HG03066 (cell line): ENCODE results near the gene DAPK1.
A peak's percentile ranks its signal among the peaks of the same experiment; 100 is the strongest.
"Not testable (repeated sequence)": the region's sequence is repeated elsewhere in the genome, so short reads cannot be mapped to it uniquely, and the experiment has no call there.

Source experiments
- ATAC-seq: cut with Tn5 transposase; IDR thresholded peaks from one replicate; pipeline ENCODE4 v1.9.1; 2021; ENCODE audit warnings: low read depth; ENCODE audit not compliant: unreplicated experiment

DAPK1 gene

DNA sequence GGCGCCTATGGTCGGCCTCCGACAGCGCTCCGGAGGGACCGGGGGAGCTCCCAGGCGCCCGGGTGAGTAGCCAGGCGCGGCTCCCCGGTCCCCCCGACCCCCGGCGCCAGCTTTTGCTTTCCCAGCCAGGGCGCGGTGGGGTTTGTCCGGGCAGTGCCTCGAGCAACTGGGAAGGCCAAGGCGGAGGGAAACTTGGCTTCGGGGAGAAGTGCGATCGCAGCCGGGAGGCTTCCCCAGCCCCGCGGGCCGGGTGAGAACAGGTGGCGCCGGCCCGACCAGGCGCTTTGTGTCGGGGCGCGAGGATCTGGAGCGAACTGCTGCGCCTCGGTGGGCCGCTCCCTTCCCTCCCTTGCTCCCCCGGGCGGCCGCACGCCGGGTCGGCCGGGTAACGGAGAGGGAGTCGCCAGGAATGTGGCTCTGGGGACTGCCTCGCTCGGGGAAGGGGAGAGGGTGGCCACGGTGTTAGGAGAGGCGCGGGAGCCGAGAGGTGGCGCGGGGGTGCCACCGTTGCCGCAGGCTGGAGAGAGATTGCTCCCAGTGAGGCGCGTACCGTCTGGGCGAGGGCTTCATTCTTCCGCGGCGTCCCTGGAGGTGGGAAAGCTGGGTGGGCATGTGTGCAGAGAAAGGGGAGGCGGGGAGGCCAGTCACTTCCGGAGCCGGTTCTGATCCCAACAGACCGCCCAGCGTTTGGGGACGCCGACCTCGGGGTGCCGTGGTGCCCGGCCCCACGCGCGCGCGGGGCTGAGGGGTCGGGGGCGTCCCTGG, 561 bp downstream of the DAPK1 start:
- ATAC-seq, result peak; percentile 25

DNA sequence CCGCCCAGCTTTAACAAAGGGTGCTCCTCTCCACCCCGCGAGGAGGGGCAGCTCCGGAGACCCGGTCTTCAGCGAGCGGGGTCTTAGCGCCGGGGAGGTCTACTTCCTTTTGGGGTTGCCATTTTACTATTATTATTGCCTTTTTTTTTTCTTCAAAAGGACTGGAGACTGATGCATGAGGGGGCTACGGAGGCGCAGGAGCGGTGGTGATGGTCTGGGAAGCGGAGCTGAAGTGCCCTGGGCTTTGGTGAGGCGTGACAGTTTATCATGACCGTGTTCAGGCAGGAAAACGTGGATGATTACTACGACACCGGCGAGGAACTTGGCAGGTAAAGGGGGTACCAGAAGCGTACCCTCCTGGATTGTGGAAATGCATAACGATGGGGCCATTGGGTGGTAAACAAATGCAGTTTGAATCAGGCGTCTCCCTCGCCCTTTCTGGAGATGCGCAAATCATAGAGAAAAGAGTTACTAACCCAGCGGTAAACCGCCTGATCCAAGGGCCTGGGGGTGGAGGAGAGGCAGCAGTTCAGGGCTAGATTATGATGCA, 1.2 kb downstream of the DAPK1 start:
- no peak for ATAC-seq

- no peak for ATAC-seq
These were observed 1.9 kb downstream of the DAPK1 start for GRCh38 chr9:87499424-87500017.

- ATAC-seq, result no peak
These were observed 3.0 kb downstream of the DAPK1 start for GRCh38 chr9:87500491-87501270.

- not testable (repeated sequence) for ATAC-seq
These were observed 3.6 kb downstream of the DAPK1 start for GRCh38 chr9:87501271-87501656.

- no peak for ATAC-seq
These were observed 4.1 kb downstream of the DAPK1 start for GRCh38 chr9:87501806-87502205.

DNA sequence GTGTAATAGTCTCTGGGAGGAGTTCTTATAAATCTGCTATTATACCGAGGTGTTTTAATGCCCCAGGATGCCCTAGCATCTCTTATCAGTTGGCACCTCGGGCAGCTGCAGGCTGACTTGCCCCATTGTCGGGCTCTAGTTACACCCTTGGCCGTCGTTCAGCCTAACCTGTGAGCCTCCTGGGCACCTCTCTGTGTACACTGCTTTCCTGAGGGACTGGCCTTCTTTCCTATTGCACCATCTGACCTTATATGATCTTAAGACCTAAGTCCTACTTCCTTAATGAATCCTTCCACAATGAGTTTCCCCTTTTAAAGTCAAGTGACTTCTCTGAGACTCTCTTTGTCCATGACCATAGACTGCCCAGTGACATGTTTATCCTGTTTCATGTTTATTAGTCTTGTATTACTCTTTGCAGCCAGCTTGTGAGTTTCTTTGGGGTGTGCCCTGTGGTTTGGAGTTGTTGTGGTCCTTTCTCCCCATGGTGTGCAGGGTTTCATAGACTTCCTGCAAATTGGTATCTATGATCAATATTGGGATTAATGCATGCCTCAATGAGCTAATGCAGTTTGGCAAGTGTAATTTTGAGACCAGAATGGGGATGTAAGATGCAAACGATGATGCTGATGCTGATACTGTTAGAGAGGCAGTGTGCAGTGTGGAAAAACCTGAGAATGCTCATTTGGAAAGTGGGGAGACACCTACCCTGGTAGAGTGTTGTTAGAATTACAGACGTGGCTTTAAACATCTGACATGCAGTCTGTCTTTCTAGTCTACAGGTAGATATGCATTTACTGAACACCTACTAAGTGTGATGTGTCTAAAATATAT, 4.9 kb downstream of the DAPK1 start:
- no peak for ATAC-seq

DNA sequence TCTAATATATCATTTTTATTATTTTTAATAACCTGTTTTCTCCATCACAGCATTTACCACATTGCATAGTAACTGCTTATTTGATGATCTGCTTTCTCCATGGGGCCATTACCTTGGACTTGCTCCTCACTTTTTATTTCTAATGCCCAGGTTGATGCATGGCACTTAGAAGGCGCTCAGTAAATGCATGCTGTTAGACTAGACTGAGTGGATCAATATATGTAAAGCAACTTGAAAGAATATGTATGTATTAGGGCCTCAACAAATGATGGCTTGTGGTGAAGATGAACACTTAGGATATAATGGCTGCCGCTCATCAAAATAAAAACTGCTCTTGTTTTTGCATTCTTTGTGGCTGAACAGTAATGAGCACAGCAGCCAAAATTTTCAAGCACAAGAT, 5.8 kb downstream of the DAPK1 start:
- no peak for ATAC-seq

DNA sequence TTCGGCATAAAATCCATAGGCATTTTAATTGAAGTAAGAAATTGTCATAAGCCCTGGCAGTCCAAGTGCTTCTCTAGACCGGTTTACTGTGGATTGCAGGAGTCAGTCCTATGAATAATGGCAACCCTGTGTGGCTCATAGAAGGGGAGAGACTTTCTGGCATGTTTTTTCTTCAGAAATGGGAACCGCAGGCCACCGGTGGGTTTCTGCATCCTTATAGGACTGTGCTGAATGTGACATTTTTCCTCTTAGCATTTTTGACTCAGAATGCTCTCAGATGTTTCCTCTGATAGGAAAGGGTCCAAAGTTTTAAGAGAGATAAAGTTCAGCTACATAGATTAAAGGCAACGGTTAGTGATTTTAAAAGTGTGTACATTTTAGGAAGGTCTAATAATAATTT, 6.3 kb downstream of the DAPK1 start:
- no peak for ATAC-seq

GRCh38 chr9:87504938-87505337, 7.3 kb downstream of the DAPK1 start:
- no peak for ATAC-seq

GRCh38 chr9:87505869-87506678, 8.4 kb downstream of the DAPK1 start:
- no peak for ATAC-seq

DNA sequence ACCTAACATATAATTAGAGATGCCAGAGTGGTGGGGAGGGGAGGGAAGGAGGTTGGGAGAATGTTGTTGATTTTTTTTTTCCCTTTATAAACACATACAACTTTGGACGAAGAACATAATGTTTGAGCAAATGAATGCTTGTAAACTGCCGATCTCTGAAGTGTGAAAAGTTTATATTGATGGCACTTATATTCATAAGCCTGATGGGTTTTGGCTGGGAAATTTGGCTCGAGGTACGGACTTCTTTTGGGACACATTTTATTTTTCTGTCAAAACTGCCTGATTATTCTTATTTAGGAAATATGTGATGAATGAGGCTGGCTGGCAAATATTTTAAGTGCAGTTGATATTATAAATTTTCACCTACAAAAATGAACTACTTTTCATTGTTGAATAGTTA, 9.9 kb downstream of the DAPK1 start:
- no peak for ATAC-seq

DNA sequence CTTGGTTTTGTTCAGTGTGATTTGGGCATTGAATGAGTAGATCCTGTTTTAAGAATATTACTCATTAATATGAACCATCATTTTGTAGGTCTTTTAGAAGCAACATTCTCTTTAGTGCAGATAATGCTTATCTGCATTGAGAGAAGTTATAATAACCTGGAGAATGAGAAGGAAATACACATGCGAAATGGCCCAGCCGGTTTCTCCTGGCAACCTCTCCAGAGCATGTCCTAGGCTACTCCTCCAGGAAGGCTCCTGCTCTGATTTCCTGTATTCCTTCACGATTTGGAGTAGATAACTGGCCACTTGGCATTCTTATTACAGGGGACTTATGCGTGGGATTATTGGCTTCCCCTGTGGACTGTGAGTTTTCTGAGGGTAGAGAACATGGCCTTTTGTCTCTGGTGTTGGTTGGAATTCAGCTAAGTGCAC, 12.6 kb downstream of the DAPK1 start:
- no peak for ATAC-seq

DNA sequence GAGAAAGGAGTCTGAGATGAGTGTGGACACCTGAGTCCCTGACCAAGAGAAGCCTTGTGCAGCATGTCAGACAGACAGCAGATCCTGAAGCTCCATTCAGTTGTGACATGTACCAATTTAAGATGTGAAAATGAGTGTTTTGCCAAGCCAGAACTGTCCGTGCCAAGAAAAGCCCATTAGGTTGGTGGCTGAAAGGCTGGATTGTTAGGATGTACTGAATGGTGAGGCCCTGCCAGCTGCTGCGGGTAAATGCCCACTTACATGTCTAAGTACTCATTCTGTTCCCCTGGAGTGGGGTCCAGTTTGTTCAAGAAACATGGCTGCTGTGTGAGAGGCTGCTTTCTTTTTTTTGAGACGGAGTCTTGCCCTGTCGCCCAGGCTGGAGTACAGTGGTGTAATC, 14.6 kb downstream of the DAPK1 start:
- no peak for ATAC-seq

- no peak for ATAC-seq
These were observed 15.5 kb downstream of the DAPK1 start for GRCh38 chr9:87513161-87513560.

DNA sequence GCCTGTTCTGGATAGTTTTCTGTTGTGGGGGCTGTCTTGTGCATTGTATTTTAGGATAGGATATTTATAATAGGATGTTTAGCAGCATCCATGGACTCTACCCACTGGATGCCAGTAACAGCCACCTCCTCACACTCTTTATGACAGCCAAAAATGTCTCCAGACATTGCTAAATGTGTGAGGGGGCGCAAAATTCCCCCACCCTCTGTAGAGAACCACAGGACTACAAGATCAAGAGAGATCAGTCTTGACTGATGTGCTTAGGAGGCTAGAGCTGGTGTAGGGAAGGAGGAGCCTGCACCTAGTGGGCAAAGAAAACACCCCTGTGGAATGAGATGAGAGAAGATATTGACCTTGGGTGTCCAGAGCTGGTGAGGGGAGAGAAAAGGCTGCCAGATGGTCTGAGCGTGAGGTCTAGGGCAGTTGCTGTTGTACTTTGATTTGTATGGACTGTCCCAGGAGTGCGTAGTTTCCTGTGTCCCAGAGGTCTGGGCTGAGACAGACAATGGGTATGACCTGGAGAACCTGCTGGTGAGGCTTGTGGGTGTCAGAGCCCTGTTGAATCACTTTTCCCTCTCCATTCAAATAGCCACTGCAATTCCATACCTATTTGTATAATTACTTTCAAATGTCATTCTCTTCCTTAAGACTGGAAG, 16.3 kb downstream of the DAPK1 start:
- no peak for ATAC-seq

- no peak for ATAC-seq
These were observed 17.3 kb downstream of the DAPK1 start for GRCh38 chr9:87515006-87515405.

- ATAC-seq, result no peak
These were observed 18.0 kb downstream of the DAPK1 start for GRCh38 chr9:87515588-87516221.
